ENCODE data around the gene ADM2. TPM values are rescaled to one million over a fixed set of nuclear protein-coding genes. Genes with fewer than 3 reads are reported as not detected.

The ADM2 gene
- total RNA-seq, 1 experiment from 2014 or later, result not detected

DNA sequence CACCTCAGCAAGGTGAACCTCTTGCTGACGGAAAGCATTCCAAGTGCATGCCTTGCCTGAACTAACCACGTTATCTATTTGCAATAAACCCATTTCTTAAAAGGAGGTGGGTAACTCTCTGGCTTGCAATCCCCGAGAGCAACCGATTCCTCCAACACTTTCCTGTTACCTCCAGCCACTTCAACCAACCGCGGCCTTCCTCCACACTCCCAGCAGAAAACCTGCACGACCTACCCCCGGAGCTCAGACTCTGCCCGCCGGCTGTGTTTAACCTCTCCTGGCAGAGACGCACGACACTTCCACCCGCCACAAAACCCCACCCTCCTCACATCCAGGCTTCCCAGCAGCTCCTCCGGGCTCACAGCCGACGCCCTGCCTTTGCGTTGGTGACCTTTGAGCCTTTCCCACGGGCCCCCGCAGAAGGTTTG, 43.3 kb downstream of the ADM2 start:
- Histone ChIP-seq H3K4me1 (peaks cover 4% of the 10 kb centered on the region; the same call in 1 of the 2 replicates), H3K4me3 (peak overlapping the region; percentile 66), H3K36me3 (peaks cover 42% of the 10 kb centered on the region), H3K27me3 (no peaks in the 10 kb centered on the region), H3K9me3 (replicated peaks) (no peaks in the 10 kb centered on the region), H3K27ac (peak overlapping the region; percentile 54)
- peak in 1 of 2 experiments; percentile 28 for DNase-seq

DNA sequence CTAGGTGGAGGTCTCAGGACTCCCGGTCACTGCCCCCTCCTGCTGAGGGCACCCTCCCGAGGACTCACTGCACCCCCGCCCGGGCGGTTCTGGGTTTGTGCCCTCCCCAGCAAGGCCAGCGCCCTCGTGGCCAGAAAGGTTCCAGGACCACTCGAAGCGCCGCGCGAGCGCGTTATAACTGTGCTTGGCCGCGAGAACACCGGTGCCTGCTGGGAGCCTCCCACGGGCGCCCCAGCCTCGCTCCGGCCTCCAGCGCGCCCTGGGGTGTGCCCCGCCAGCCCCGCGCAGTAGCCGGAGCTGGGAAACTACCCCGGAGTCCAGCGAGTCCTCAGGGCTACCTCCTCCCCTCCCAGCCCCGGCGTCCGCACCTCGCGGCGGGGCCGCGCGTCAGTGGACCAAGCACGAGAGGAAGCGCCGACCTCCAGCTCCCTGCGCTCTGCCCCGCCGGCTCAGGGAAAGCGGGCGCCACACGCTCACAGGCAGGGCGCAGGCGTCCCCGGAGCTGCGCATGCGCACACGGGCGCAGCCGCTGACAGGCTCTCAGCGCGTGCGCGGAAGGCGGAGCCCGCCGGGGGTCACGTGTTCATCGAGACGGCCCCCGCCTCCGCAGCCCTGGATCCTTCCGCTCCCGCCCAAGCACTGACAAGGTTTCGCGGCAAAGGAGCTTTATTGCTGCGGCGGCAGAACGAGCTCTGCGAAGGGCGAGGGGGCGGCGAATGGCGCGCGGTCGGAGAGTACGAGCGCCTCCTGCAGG, 43.9 kb downstream of the ADM2 start, which contains the start of gene SCO2:
SCO2 (minus strand) TSS at position 495 of the 754 bp plus-strand sequence. CDS start 1,187 bp downstream, outside the sequence.
- Histone ChIP-seq H3K9me3 (replicated peaks) (no peaks in the 10 kb centered on the region), H3K4me1 (peaks cover 4% of the 10 kb centered on the region; the same call in 1 of the 2 replicates), H3K27ac (peak within 1 kb of the TSS; percentile 54), H3K36me3 (peaks cover 36% of the 10 kb centered on the region), H3K4me3 (peak within 1 kb of the TSS; percentile 66), H3K27me3 (no peaks in the 10 kb centered on the region)
- peak; percentile 99 for DNase-seq

DNA sequence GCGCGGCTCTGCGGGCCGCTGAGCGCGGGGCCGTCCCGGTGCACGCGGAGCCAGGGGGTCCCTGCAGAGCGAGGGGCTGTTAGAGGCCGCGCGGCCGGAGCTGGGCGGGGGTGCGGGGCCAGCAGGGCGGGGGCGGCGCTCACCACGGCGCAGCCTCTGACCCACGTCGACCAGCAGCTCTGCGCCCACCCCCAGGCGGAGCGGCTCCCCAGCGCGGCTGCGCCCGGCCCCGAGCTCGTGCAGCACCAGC, 44.4 kb downstream of the ADM2 start:
- H3K4me1 ChIP-seq, result peaks cover 4% of the 10 kb centered on the region; the same call in 1 of the 2 replicates
- peak overlapping the region; percentile 54; the same call in 1 of the 2 replicates for H3K27ac ChIP-seq
- no peak for DNase-seq
- no peaks in the 10 kb centered on the region for H3K9me3 ChIP-seq (replicated peaks)
- no peaks in the 10 kb centered on the region for H3K27me3 ChIP-seq
- H3K4me3 ChIP-seq, result peak overlapping the region; percentile 66
- H3K36me3 ChIP-seq, result peaks cover 31% of the 10 kb centered on the region

DNA sequence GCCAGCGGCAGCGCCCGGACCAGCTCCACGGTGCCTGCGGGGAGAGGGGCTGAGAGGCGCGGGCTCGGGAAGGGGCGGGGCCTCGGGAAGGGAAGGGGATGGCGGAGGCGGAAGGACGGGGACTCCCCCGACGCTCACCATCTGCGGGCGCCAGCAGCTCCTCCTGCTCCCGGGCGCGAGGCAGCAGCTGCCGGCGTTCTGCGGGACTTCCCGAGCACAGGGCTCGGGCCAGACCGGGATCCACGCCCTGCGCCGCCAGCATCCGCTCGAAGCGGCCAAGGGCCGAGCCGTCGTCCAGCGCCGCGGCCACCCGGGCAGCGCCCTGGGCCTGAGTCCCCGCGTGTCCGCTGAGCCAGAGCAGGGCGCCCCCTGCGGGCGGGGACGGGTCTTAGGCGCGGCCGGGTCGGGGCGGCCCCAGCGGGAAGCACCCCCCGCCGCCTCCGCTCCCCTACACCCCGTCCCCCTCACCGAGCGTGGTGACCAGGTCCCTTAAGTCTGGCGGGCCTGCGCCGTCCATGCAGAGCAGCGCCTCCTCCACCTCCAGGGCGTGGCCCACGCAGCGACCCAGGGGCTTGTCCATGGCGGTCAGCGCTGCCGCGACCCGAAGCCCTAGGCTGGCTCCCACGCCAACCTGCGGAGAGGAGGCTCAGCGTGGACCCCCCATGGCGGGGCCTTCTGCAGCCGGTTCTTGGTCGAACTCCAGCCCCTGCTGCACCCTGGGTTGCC, 44.9 kb downstream of the ADM2 start:
- H3K4me3 ChIP-seq, result peak overlapping the region; percentile 66
- DNase-seq, result peak; percentile 94
- H3K27me3 ChIP-seq, result no peaks in the 10 kb centered on the region

DNA sequence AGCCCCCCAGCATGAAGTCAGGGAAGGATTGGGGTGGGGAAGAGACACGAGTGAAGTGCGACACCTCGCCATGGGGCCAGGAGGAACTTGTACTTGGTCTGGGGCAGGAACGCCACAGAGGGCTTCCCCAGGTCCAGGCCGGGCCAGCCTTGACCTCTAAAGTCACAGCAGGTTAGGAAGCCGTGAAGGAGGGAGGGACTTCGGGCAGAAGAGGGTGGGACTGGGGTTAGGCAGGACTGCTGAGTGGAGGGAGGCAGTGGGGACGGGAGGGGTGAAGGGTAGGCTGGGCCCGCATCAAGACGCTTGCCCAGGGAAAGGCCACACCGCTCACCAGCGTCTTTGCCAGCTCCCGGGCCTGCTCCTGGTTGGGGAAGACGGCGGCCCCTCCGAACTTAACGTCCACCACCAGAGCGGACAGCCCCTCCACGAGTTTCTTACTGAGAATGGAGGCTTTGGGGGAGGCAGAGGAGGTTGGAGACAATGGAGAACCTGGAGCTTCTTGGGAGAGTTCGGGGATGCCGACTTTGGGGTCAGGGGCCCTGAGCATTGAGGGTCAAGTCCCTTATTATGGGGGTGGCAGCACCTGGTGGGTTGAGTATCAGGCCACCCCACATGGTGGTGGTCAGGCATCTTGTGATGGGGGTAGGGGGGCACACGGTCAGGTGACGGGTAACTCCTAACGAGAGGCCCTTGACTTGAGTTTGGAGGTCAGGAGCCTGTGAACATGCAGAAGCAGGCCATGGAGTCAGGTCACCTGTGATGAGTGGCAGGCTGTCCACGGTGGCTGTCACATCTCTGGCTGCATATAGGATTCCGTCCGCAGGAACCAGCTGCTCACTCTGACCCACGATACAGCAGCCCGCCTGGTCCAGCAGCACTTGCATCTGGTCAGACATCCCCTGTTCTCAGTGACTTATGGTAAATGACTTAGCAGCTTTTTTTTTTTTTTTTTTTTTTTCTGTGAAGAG, 45.8 kb downstream of the ADM2 start:
- peak; percentile 58 to 59 for DNase-seq
- Histone ChIP-seq H3K27ac (peak overlapping the region; percentile 54; the same call in 1 of the 2 replicates), H3K4me1 (peaks cover 4% of the 10 kb centered on the region; the same call in 1 of the 2 replicates)

More for the DNA sequence above, 44.9 kb downstream of the ADM2 start:
- Histone ChIP-seq H3K36me3 (peaks cover 28% of the 10 kb centered on the region), H3K27ac (peak overlapping the region; percentile 54), H3K9me3 (replicated peaks) (no peaks in the 10 kb centered on the region), H3K4me1 (peaks cover 4% of the 10 kb centered on the region; the same call in 1 of the 2 replicates)

DNA sequence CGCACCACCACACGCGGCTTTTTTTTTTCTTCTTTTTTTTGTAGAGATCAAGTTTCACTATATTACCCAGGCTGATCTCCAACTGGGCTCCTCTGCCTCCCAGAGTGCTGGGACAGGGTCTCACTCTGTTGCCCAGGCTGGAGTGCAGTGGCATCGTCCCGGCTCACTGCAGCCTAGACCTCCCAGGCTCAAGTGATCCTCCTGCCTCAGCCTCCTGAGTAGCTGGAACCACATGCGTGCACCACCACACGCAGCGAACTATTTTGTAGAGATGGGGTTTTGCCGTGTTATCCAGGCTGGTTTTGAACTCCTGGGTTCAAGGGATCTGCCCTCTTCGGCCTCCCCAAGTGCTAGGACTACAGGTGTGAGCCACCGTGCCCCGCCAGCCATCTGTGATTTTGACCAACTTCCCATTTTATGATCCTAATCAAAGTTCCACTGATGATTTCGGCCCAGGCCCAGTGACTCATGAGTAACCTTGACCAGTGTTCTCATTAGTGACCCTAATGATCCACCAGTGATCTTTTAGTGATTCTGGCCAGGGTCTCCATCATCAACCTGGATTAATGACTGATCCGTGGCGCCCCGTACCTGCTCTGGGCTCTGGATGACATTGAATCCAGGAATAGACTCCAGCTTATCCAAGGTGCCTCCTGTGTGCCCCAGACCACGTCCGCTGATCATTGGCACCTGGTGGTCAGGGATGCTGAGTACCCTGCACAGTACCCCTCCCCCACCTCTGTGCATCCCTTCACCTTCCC, 46.8 kb downstream of the ADM2 start:
- H3K9me3 ChIP-seq (replicated peaks), result no peaks in the 10 kb centered on the region
- no peak overlapping the region for H3K27ac ChIP-seq
- H3K4me1 ChIP-seq, result peaks cover 4% of the 10 kb centered on the region; the same call in 1 of the 2 replicates
- peaks cover 16% of the 10 kb centered on the region for H3K36me3 ChIP-seq
- no peak for DNase-seq
- H3K4me3 ChIP-seq, result no peak overlapping the region
- peaks cover 4% of the 10 kb centered on the region; the same call in 1 of the 2 replicates for H3K27me3 ChIP-seq

More for the DNA sequence above, 45.8 kb downstream of the ADM2 start:
- Histone ChIP-seq H3K9me3 (replicated peaks) (no peaks in the 10 kb centered on the region), H3K4me3 (peak overlapping the region; percentile 66), H3K27me3 (no peaks in the 10 kb centered on the region), H3K36me3 (peaks cover 20% of the 10 kb centered on the region)

GRCh38 chr22:50528682-50529415, 47.5 kb downstream of the ADM2 start:
- Histone ChIP-seq H3K9me3 (replicated peaks) (no peaks in the 10 kb centered on the region), H3K27me3 (peaks cover 9% of the 10 kb centered on the region; the same call in 1 of the 2 replicates), H3K4me1 (peaks cover 6% of the 10 kb centered on the region; the same call in 1 of the 2 replicates), H3K36me3 (peaks cover 10% of the 10 kb centered on the region), H3K27ac (no peak overlapping the region), H3K4me3 (no peak overlapping the region)
- DNase-seq, result no peak

DNA sequence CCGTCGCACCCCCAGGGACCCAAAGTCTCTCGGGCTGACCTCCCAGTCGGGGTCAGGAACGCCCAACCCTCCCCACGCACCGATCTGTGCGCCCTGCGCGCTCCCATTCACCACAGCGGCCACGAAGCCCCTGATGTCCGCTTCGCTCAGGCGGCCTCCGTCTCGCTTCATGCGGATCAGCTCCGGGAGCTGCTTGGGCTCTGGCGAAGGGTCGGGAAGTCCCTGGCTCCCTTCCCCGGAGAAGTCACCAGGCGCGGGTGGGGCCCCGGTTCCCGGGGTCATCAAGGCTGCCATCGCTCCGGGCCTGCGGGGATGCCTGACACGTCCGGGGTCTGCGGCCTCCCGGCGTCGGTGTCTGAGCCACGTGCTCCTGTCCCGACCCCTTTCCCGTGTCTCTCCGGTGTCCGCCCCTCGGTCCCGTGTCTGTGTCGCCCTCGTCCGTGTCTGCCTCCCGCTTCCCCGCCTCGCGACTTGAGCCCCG, 48.1 kb downstream of the ADM2 start:
- Histone ChIP-seq H3K27me3 (peaks cover 9% of the 10 kb centered on the region; the same call in 1 of the 2 replicates), H3K36me3 (peaks cover 4% of the 10 kb centered on the region), H3K9me3 (replicated peaks) (no peaks in the 10 kb centered on the region), H3K4me3 (no peak overlapping the region), H3K27ac (no peak overlapping the region), H3K4me1 (peaks cover 5% of the 10 kb centered on the region; the same call in 1 of the 2 replicates)
- no peak for DNase-seq

DNA sequence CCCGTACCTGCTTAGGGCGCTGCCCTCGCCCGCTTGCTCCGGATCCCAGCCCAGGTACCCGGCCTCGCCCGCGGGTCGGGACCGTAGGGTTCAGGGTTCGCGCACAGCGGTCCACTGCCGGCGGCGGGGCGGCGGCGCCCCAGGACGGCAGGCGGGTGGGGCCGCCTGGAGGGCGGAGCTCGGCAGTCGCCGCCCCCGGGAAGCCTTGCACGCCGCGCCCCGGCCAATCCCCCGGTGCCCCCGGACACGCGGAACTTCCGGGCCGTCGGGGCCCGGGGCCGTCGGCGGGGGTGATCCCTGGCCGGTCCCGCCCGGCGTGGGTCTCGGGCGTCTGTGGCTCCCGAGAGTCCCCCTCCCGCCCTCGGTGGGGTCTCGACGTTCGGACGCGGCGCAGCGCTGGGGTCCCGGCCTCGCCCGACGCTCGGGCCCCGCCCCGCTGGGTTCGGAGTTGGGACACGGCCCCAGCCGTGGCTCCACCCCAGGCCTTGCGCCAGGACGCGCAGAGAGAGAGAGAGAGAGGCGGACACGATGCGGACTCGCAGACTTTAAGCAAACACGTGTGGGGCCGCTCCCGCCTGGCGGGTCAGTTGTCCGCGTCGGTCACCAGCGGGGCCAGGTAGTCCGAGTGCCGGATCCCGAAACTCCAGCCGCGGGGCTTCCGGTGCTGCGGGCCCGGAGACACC, 48.7 kb downstream of the ADM2 start, which contains the start of gene TYMP:
TYMP (minus strand) TSS at position 116 of the 683 bp plus-strand sequence. CDS start 303 bp downstream, outside the sequence.
- Histone ChIP-seq H3K4me3 (no peak within 1 kb of the TSS), H3K4me1 (peaks cover 2% of the 10 kb centered on the region; the same call in 1 of the 2 replicates), H3K27ac (no peak within 1 kb of the TSS), H3K27me3 (peaks cover 9% of the 10 kb centered on the region; the same call in 1 of the 2 replicates), H3K9me3 (replicated peaks) (no peaks in the 10 kb centered on the region), H3K36me3 (no peaks in the 10 kb centered on the region)
- no peak for DNase-seq

DNA sequence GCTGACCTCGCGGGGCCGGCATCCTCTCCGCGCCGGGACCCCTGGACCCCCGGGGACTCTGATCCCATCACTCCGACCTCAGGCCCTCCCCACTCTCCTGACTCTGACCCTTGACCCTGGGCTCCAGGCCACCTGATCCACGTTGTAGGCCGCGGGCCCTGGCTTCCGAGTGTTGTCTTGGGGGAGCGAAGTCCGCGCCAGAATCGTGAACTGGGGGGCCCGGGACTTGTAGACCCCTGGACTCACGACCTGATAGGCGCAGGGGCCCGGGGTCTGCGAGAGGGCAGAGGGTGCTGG, 49.2 kb downstream of the ADM2 start:
- H3K36me3 ChIP-seq, result no peaks in the 10 kb centered on the region
- no peaks in the 10 kb centered on the region for H3K9me3 ChIP-seq (replicated peaks)
- H3K27me3 ChIP-seq, result peaks cover 9% of the 10 kb centered on the region; the same call in 1 of the 2 replicates
- no peak overlapping the region for H3K27ac ChIP-seq
- no peak overlapping the region for H3K4me3 ChIP-seq
- no peak for DNase-seq
- peaks cover 2% of the 10 kb centered on the region; the same call in 1 of the 2 replicates for H3K4me1 ChIP-seq

DNA sequence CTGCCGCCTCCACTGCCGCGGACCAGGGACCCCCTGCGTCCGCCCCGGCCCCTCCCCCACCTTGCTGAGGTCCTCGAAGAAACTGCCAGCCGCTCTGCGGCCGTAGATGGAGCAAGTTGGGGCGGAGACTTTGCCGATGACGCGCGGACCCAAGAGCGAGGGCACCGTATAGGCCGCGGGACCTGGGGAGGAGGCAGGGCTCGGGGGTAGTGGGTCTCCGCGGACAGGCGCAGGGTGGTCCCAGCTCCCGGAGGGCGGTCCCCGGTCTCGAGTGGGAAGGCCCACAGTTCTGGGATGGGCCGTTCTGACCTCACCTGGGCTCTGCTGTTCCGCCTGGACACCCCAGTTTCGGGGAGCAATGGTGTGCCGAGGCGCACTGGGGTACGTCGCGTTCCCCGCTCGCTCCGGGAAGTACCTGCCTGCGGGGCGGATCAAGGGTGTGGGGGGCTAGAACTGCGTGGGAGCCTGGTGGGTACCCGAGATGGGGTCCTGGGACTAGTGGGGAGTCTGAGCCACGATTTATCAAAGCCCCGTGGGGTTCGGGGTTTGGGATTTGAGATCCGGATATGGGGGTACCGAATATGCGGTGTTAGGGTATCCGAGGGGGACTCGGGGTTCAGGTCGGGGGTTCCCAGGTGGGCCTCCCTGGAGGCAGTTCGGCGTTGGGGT, 49.7 kb downstream of the ADM2 start:
- no peaks in the 10 kb centered on the region for H3K36me3 ChIP-seq
- peaks cover 9% of the 10 kb centered on the region; the same call in 1 of the 2 replicates for H3K27me3 ChIP-seq
- no peak overlapping the region for H3K27ac ChIP-seq
- H3K4me1 ChIP-seq, result peaks cover 2% of the 10 kb centered on the region; the same call in 1 of the 2 replicates
- DNase-seq, result no peak
- H3K4me3 ChIP-seq, result no peak overlapping the region
- H3K9me3 ChIP-seq (replicated peaks), result no peaks in the 10 kb centered on the region; the same call in 1 of the 2 replicates

GRCh38 chr22:50531546-50531961, 50.2 kb downstream of the ADM2 start:
- H3K4me3 ChIP-seq, result no peak overlapping the region
- no peaks in the 10 kb centered on the region; the same call in 1 of the 2 replicates for H3K9me3 ChIP-seq (replicated peaks)
- no peak for DNase-seq
- no peaks in the 10 kb centered on the region for H3K36me3 ChIP-seq
- H3K4me1 ChIP-seq, result peaks cover 2% of the 10 kb centered on the region; the same call in 1 of the 2 replicates
- H3K27ac ChIP-seq, result no peak overlapping the region
- H3K27me3 ChIP-seq, result peaks cover 9% of the 10 kb centered on the region; the same call in 1 of the 2 replicates
